GM12878 (cell line): ENCODE results near the gene BRINP3.

ENCODE experiments used
- ELK1 ChIP-seq: IDR thresholded peaks from 2 replicates; pipeline ENCODE4 v1.6.1; 2012; ENCODE audit warnings: low read depth, low read length, improper control_type of control experiment
- POLR2A ChIP-seq: IDR thresholded peaks from 2 replicates; pipeline ENCODE4 v1.6.1; 2011; ENCODE audit warnings: low read depth, mild to moderate bottlenecking, low read length
- SP1 ChIP-seq: IDR thresholded peaks from one replicate; pipeline ENCODE4 v1.6.1; 2011; ENCODE audit warnings: low read depth, low read length
- TF ChIP-seq, protein P1 (sequence below), 3 experiments: IDR thresholded peaks in 2 of 3; conservative IDR thresholded peaks in 1 of 3; 2 replicates each; pipeline ENCODE4 v1.5.1; 2011; ENCODE audit warnings: low read depth in 3 of 3, low read length in 3 of 3, mild to moderate bottlenecking in 3 of 3, control low read depth in 2 of 3, moderate library complexity in 2 of 3, inconsistent platforms in 1 of 3, mixed read lengths in 1 of 3; ENCODE audit not compliant: control insufficient read depth in 2 of 3, insufficient read depth in 1 of 3; ENCODE audit errors: extremely low read depth in 1 of 3

- no peak for TF ChIP-seq SP1
- TF ChIP-seq, protein P1, sequence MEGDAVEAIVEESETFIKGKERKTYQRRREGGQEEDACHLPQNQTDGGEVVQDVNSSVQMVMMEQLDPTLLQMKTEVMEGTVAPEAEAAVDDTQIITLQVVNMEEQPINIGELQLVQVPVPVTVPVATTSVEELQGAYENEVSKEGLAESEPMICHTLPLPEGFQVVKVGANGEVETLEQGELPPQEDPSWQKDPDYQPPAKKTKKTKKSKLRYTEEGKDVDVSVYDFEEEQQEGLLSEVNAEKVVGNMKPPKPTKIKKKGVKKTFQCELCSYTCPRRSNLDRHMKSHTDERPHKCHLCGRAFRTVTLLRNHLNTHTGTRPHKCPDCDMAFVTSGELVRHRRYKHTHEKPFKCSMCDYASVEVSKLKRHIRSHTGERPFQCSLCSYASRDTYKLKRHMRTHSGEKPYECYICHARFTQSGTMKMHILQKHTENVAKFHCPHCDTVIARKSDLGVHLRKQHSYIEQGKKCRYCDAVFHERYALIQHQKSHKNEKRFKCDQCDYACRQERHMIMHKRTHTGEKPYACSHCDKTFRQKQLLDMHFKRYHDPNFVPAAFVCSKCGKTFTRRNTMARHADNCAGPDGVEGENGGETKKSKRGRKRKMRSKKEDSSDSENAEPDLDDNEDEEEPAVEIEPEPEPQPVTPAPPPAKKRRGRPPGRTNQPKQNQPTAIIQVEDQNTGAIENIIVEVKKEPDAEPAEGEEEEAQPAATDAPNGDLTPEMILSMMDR (IDR thresholded peaks at IDR 0.05 in 2 of 3, conservative IDR thresholded peaks at IDR 0.05 in 1 of 3; ENCODE audit: control insufficient read depth in 2 of 3, extremely low read depth in 1 of 3, insufficient read depth in 1 of 3, low read depth in 3 of 3, low read length in 3 of 3) = no peak
- TF ChIP-seq ELK1 = no peak
- no peak for TF ChIP-seq POLR2A
These were observed 149.3 kb downstream of the BRINP3 start for GRCh38 chr1:190328361-190328760.
